ENCODE data around the gene CHAD.
"Not testable (repeated sequence)": the region's sequence is repeated elsewhere in the genome, so short reads cannot be mapped to it uniquely, and the experiment has no call there.

Gene CHAD

DNA sequence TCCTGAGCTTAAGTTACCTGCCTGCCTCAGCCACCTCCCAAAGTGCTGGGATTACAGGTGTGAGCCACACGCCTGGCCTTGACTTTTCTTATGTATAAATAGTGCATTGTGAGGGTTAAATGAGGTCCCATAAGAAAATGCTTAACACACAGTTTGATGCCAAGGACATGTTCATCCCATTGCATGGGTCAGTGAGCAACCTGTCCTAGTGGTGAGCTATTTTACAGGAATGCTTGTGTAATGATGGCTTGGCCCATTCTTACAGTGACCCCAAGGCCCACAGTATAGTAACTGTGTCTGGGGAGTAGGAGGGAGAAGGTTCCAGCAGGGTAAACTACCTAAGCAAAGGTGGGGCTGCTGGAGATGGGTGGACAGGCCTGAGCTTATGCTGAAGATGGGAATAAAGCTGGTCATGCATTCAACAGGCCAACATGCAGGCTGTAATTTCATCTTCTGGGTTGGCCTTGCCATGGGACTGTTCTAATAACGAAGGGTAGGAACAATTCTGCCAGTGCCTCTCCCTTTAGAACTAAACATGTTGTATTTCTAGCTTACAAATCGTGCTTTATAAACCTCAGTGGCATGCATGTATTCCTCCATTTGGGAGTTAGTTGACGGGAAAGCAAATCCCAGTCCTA lies 36.4 kb downstream of the CHAD start:
- Histone ChIP-seq H3K27me3 (ENCODE audit: insufficient read depth, poor library complexity, severe bottlenecking) (no peaks in the 10 kb centered on the region), H3K4me3 (ENCODE audit: severe bottlenecking) (no peak overlapping the region), H3K36me3 (ENCODE audit: low read depth) (peaks cover 70% of the 10 kb centered on the region), H3K27ac (ENCODE audit: poor library complexity, severe bottlenecking) (peak overlapping the region; percentile 4), H3K4me1 (ENCODE audit: insufficient read depth, poor library complexity, severe bottlenecking) (peaks cover 24% of the 10 kb centered on the region), H3K9me3 (ENCODE audit: severe bottlenecking) (no peaks in the 10 kb centered on the region)
- TF ChIP-seq, protein P1, sequence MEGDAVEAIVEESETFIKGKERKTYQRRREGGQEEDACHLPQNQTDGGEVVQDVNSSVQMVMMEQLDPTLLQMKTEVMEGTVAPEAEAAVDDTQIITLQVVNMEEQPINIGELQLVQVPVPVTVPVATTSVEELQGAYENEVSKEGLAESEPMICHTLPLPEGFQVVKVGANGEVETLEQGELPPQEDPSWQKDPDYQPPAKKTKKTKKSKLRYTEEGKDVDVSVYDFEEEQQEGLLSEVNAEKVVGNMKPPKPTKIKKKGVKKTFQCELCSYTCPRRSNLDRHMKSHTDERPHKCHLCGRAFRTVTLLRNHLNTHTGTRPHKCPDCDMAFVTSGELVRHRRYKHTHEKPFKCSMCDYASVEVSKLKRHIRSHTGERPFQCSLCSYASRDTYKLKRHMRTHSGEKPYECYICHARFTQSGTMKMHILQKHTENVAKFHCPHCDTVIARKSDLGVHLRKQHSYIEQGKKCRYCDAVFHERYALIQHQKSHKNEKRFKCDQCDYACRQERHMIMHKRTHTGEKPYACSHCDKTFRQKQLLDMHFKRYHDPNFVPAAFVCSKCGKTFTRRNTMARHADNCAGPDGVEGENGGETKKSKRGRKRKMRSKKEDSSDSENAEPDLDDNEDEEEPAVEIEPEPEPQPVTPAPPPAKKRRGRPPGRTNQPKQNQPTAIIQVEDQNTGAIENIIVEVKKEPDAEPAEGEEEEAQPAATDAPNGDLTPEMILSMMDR (IDR thresholded peaks at IDR 0.05; ENCODE audit: poor library complexity, severe bottlenecking): no peak
- ATAC-seq (ENCODE audit: low read depth): no peak
- no peak for DNase-seq (ENCODE audit: low spot score)

DNA sequence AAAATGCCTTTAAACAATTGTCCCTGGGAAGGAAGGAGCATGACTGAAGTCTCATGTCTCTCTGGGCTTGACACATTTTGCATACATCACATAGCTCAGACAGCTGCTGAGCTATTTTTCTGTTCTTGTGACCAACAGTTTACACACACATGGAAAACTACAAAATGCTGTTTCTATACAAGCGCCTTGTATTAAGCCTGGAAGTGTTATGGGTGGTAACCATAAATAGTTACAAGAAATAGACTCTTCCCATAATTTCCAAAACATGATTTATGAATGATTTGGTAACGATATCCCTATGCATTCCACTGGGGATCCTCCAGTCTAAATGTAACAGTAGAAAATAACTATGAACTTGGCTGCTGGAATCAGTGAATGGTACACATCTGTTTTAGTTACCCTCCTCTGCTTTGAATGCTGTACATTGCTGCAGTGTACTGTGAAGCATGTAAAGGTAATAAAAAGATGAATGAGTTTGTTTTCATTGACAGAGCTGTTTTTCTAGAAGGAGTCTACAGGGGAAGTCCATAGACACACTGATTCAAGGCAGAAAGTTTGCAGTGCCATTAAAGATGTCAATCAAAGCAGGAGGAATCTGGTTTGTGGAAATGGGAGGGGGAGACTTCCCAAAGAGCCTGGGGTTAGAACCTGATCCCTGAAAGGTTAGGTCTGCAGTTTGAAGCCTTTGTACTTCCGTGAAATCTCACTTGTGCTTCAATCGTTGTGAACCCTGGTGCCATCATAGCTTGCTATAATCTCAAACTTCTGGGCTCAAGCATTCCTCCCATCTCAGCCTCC lies 37.7 kb downstream of the CHAD start:
- H3K36me3 ChIP-seq (ENCODE audit: low read depth): peaks cover 58% of the 10 kb centered on the region
- H3K4me1 ChIP-seq (ENCODE audit: insufficient read depth, poor library complexity, severe bottlenecking): peaks cover 25% of the 10 kb centered on the region
- H3K4me3 ChIP-seq (ENCODE audit: severe bottlenecking): no peak overlapping the region
- no peaks in the 10 kb centered on the region for H3K27me3 ChIP-seq (ENCODE audit: insufficient read depth, poor library complexity, severe bottlenecking)
- H3K27ac ChIP-seq (ENCODE audit: poor library complexity, severe bottlenecking): peak overlapping the region; percentile 4
- no peak for ATAC-seq (ENCODE audit: low read depth)
- TF ChIP-seq, protein P1 (IDR thresholded peaks at IDR 0.05; ENCODE audit: poor library complexity, severe bottlenecking): no peak
- DNase-seq (ENCODE audit: low spot score): no peak
- H3K9me3 ChIP-seq (ENCODE audit: severe bottlenecking): no peaks in the 10 kb centered on the region

DNA sequence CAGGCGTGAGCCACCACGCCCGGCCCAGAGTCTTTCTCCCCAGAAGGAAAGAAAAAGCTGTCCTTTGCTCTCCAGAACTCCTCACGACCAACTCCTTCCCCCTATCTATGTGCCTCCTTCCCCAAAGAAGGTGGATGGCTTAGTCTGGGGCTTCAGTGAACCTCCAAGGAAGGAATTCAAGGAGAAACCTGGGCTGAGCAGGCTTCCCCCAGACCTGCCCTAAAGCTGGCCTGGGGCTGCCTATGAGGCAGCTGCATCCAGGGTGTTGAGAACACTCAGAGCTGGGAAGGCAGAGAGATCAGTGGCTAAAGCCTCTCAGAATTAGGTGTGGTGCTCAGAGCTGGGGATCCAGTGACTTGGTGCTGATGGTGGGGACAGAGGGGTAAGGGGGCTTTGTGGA lies 38.9 kb downstream of the CHAD start:
- Histone ChIP-seq H3K4me3 (ENCODE audit: severe bottlenecking) (no peak overlapping the region), H3K36me3 (ENCODE audit: low read depth) (peaks cover 53% of the 10 kb centered on the region), H3K9me3 (ENCODE audit: severe bottlenecking) (no peaks in the 10 kb centered on the region), H3K4me1 (ENCODE audit: insufficient read depth, poor library complexity, severe bottlenecking) (peaks cover 33% of the 10 kb centered on the region), H3K27me3 (ENCODE audit: insufficient read depth, poor library complexity, severe bottlenecking) (no peaks in the 10 kb centered on the region), H3K27ac (ENCODE audit: poor library complexity, severe bottlenecking) (peak overlapping the region; percentile 92)
- DNase-seq (ENCODE audit: low spot score): no peak
- TF ChIP-seq, protein P1 (IDR thresholded peaks at IDR 0.05; ENCODE audit: poor library complexity, severe bottlenecking): no peak
- no peak for ATAC-seq (ENCODE audit: low read depth)

DNA sequence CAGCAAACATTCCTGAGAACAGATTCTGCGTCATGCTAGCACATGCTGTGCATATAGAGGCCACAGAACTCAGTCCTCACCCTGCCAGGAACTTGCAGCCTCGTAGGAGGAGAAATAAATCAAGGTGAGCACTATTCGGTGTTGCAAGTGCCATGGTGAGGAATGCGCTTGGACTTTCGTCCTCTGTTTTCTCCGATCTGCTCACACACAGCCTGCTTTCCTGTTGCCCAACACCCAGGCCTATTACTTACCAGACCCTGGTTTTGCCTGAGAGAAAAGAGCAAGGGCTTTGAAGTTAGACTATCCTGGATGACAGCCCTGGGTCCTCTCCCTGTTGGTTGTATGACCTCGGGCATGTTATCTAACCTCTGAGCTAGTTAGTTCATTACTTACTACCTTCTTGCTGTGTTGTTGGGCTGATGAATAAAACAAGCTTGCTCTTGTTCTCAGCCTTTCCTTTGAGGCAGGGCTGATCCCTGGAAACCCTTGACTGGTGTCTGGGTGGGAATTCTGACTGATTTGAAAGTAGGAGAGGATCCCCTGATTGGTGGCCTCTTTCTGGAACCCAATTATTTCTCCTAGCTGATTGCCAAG lies 39.8 kb downstream of the CHAD start:
- H3K4me3 ChIP-seq (ENCODE audit: severe bottlenecking): no peak overlapping the region
- peak; percentile 84 for DNase-seq (ENCODE audit: low spot score)

GRCh38 chr17:50428126-50428525 lies 40.6 kb downstream of the CHAD start:
- not testable (repeated sequence) for H3K27me3 ChIP-seq (ENCODE audit: insufficient read depth, poor library complexity, severe bottlenecking); H3K9me3 ChIP-seq (ENCODE audit: severe bottlenecking); H3K4me3 ChIP-seq (ENCODE audit: severe bottlenecking); ATAC-seq (ENCODE audit: low read depth); DNase-seq (ENCODE audit: low spot score)
- H3K4me1 ChIP-seq (ENCODE audit: insufficient read depth, poor library complexity, severe bottlenecking): peaks cover 49% of the 10 kb centered on the region
- H3K36me3 ChIP-seq (ENCODE audit: low read depth): peaks cover 43% of the 10 kb centered on the region
- H3K27ac ChIP-seq (ENCODE audit: poor library complexity, severe bottlenecking): peak overlapping the region; percentile 92

More for the DNA sequence above, 39.8 kb downstream of the CHAD start:
- TF ChIP-seq, protein P1 (IDR thresholded peaks at IDR 0.05; ENCODE audit: poor library complexity, severe bottlenecking): no peak
- Histone ChIP-seq H3K36me3 (ENCODE audit: low read depth) (peaks cover 48% of the 10 kb centered on the region), H3K27me3 (ENCODE audit: insufficient read depth, poor library complexity, severe bottlenecking) (no peaks in the 10 kb centered on the region), H3K27ac (ENCODE audit: poor library complexity, severe bottlenecking) (peak overlapping the region; percentile 92), H3K9me3 (ENCODE audit: severe bottlenecking) (no peaks in the 10 kb centered on the region), H3K4me1 (ENCODE audit: insufficient read depth, poor library complexity, severe bottlenecking) (peaks cover 42% of the 10 kb centered on the region)
- peak; percentile 68 for ATAC-seq (ENCODE audit: low read depth)

Measured in RWPE2 (cell line).